Measurements from ENCODE around the gene LTC4S. TPM values are rescaled to one million over a fixed set of nuclear protein-coding genes. Genes with fewer than 3 reads are reported as not detected.
A peak's percentile ranks its signal among the peaks of the same experiment; 100 is the strongest.

LTC4S gene
- total RNA-seq, 4 donors from 2014 or later: 7.5 to 8.8 (median 8.2) TPM; not detected in 1

GRCh38 chr5:179762079-179762780 lies 31.6 kb upstream of the LTC4S start:
- Histone ChIP-seq H3K4me3 (no peak overlapping the region), H3K36me3 (peaks cover 0 to 17% of the 10 kb centered on the region in 2 donors), H3K9me3 (no peaks in the 10 kb centered on the region), H3K27ac (peak overlapping the region in 3 of 4 donors; percentile 69 to 78 (median 70)), H3K4me1 (peaks cover 4 to 95% (median 47%) of the 10 kb centered on the region in 3 donors), H3K27me3 (no peaks in the 10 kb centered on the region)
- ATAC-seq: peak; percentile 23
- TF ChIP-seq CTCF (IDR thresholded peaks at IDR 0.05) (no peak), EP300 (IDR thresholded peaks at IDR 0.05) (no peak), POLR2A (IDR thresholded peaks at IDR 0.05) (no peak), POLR2AphosphoS5 (IDR thresholded peaks at IDR 0.05) (no peak)
- 42 to 50% methylated on average over 6 to 8 of the region's 10 CpGs for WGBS, 2 donors (ENCODE audit: low coverage in 1 of 2)

DNA sequence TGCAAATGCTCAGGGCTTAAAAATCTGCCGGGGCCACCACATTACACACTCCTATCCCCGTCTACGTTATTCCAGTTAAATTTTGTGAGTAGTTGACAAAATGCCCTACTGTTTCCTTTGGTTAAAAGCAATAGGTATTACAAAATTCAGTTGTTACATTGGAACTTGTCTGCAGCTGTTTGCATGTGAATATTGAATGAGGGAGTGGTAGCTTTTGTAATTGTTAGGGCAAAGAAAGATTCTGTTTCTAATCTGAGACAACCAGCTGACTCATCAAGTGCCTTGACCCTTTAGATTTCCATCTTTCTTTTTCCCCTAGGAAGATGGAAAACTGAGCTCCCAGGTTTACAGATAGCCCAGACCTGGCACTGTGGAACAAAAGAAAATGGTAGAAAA lies 31.0 kb upstream of the LTC4S start:
- TF ChIP-seq POLR2A (IDR thresholded peaks at IDR 0.05) (no peak), POLR2AphosphoS5 (IDR thresholded peaks at IDR 0.05) (no peak), EP300 (IDR thresholded peaks at IDR 0.05) (no peak), CTCF (IDR thresholded peaks at IDR 0.05) (no peak)
- 13 to 19% methylated on average over 3 of the region's 3 CpGs for WGBS, 2 donors (ENCODE audit: low coverage in 1 of 2)
- H3K27ac ChIP-seq: peak overlapping the region in 3 of 4 donors; percentile 69 to 78 (median 70)

GRCh38 chr5:179763215-179763945 lies 30.4 kb upstream of the LTC4S start:
- H3K27ac ChIP-seq: peak overlapping the region; percentile 4 to 83 (median 74)
- peaks cover 0 to 29% of the 10 kb centered on the region in 2 donors for H3K36me3 ChIP-seq
- TF ChIP-seq CTCF (IDR thresholded peaks at IDR 0.05) (peak; percentile 85 to 92 (median 88)), POLR2AphosphoS5 (IDR thresholded peaks at IDR 0.05) (peak; percentile 35), POLR2A (IDR thresholded peaks at IDR 0.05) (no peak)
- peak; percentile 74 for ATAC-seq
- peaks cover 4 to 95% (median 47%) of the 10 kb centered on the region in 3 donors for H3K4me1 ChIP-seq
- no peaks in the 10 kb centered on the region for H3K27me3 ChIP-seq
- 2 to 14% methylated on average over 5 to 10 of the region's 10 CpGs for WGBS, 2 donors (ENCODE audit: low coverage in 1 of 2)
- no peak overlapping the region for H3K4me3 ChIP-seq
- H3K9me3 ChIP-seq: no peaks in the 10 kb centered on the region

More for the DNA sequence above, 31.0 kb upstream of the LTC4S start:
- Histone ChIP-seq H3K36me3 (peaks cover 0 to 23% of the 10 kb centered on the region in 2 donors), H3K9me3 (no peaks in the 10 kb centered on the region), H3K27me3 (no peaks in the 10 kb centered on the region), H3K4me3 (no peak overlapping the region), H3K4me1 (peaks cover 4 to 95% (median 47%) of the 10 kb centered on the region in 3 donors)
- peak; percentile 28 for ATAC-seq

DNA sequence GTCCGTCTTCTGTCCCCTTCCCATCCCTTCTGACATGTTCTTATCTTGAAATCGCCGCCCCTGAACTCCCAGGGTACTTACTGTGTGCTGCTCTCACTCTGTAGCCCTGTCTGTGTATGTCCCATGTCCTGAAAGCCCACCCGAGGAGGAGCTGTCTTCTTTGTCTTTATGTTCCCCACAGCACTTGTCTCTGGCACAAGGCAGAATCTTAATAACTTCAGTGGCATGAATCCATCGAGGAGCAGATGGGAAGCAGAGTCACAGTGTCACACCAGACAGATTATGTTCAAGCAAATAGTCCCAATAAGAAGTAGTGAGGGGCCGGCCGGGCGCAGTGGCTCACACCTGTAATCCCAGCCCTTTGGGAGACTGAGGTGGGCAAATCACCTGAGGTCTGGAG lies 29.7 kb upstream of the LTC4S start:
- Histone ChIP-seq H3K4me1 (peaks cover 4 to 98% (median 47%) of the 10 kb centered on the region in 3 donors), H3K27me3 (no peaks in the 10 kb centered on the region), H3K27ac (peak overlapping the region; percentile 4 to 83 (median 74))

More for the DNA sequence above, 29.7 kb upstream of the LTC4S start:
- Histone ChIP-seq H3K9me3 (no peaks in the 10 kb centered on the region), H3K36me3 (peaks cover 0 to 35% of the 10 kb centered on the region in 2 donors), H3K4me3 (no peak overlapping the region)
- TF ChIP-seq POLR2A (IDR thresholded peaks at IDR 0.05) (no peak), POLR2AphosphoS5 (IDR thresholded peaks at IDR 0.05) (no peak), EP300 (IDR thresholded peaks at IDR 0.05) (no peak), CTCF (IDR thresholded peaks at IDR 0.05) (no peak)
- 44 to 78% methylated on average over 3 to 6 of the region's 8 CpGs for WGBS, 2 donors (ENCODE audit: low coverage in 1 of 2)
- ATAC-seq: no peak
